Neural progenitor cell (in vitro differentiated cells): ENCODE measurements around the gene CHPF.

Experiments
- EZH2 ChIP-seq: fragments of 200-600 bp; sonication (generic); IDR thresholded peaks from 2 replicates; pipeline ENCODE4 v1.6.1; 2017; ENCODE audit warnings: antibody characterized with exemption, mild to moderate bottlenecking, moderate library complexity
- TF ChIP-seq, protein P1 (sequence below): fragments of 200-600 bp; sonication (generic); IDR thresholded peaks from 2 replicates; pipeline ENCODE4 v1.5.1; 2017; ENCODE audit warnings: antibody characterized with exemption, mild to moderate bottlenecking

DNA sequence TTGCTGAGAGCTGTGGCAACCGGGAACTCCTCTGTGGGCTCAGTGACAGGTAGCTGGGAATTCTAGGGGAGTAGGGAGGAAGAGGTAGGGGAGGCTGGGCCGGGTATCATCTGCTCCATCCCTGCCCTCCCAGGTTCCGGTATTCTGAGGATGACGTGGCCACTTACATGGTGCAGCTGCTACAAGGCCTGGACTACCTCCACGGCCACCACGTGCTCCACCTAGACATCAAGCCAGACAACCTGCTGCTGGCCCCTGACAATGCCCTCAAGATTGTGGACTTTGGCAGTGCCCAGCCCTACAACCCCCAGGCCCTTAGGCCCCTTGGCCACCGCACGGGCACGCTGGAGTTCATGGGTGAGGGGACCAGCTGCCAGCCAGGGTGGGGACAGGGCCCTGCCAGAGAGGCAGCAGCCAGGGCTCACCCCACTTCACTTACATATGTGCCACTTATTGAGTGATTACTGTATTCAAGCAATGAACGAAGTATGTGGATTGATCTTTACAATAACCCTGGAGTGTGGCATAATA, 52.9 kb downstream of the CHPF start:
- no peak for TF ChIP-seq EZH2
- TF ChIP-seq, protein P1, sequence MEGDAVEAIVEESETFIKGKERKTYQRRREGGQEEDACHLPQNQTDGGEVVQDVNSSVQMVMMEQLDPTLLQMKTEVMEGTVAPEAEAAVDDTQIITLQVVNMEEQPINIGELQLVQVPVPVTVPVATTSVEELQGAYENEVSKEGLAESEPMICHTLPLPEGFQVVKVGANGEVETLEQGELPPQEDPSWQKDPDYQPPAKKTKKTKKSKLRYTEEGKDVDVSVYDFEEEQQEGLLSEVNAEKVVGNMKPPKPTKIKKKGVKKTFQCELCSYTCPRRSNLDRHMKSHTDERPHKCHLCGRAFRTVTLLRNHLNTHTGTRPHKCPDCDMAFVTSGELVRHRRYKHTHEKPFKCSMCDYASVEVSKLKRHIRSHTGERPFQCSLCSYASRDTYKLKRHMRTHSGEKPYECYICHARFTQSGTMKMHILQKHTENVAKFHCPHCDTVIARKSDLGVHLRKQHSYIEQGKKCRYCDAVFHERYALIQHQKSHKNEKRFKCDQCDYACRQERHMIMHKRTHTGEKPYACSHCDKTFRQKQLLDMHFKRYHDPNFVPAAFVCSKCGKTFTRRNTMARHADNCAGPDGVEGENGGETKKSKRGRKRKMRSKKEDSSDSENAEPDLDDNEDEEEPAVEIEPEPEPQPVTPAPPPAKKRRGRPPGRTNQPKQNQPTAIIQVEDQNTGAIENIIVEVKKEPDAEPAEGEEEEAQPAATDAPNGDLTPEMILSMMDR: no peak
